HL-60 (cell line): Measurements from ENCODE around the gene COL20A1.

Source experiments
- DNase-seq, 2 experiments: peaks; one replicate each; pipeline ENCODE4 v3.0.0-alpha.2; 2010 to 2020; ENCODE audit warnings: low read depth in 1 of 2, low spot score in 1 of 2
- H3K27ac ChIP-seq: fragments of 250-450 bp; sonication (Bioruptor Pico); replicated peaks from 2 replicates; pipeline ENCODE4 v1.5.1; 2020; ENCODE audit warnings: mild to moderate bottlenecking, moderate library complexity
- H3K27me3 ChIP-seq: fragments of 250-450 bp; sonication (Bioruptor Pico); 2 replicates; pipeline ENCODE4 v1.5.1; 2021; ENCODE audit warnings: mild to moderate bottlenecking, moderate library complexity; ENCODE audit not compliant: insufficient read depth, poor library complexity, severe bottlenecking
- H3K4me3 ChIP-seq: replicated peaks from 2 replicates; pipeline ENCODE4 v1.5.1; 2011; ENCODE audit warnings: mild to moderate bottlenecking, control low read depth, low read length; ENCODE audit not compliant: insufficient read depth
- CTCF ChIP-seq: IDR thresholded peaks from one replicate; pipeline ENCODE4 v1.5.1; 2011; ENCODE audit warnings: low read length, control low read depth, inconsistent platforms; ENCODE audit not compliant: insufficient read depth
- GABPA ChIP-seq: IDR thresholded peaks from 2 replicates; pipeline ENCODE4 v1.6.1; 2012; ENCODE audit warnings: low read depth
- POLR2AphosphoS5 ChIP-seq: IDR thresholded peaks from 2 replicates; pipeline ENCODE4 v1.6.1; 2012; ENCODE audit warnings: low read depth
- REST ChIP-seq: IDR thresholded peaks from 2 replicates; pipeline ENCODE4 v1.6.1; 2012; ENCODE audit warnings: low read depth; ENCODE audit not compliant: insufficient replicate concordance
- SPI1 ChIP-seq: IDR thresholded peaks from 2 replicates; pipeline ENCODE4 v1.6.1; 2012; ENCODE audit warnings: low read depth, mild to moderate bottlenecking, borderline replicate concordance

The COL20A1 gene

GRCh38 chr20:63255931-63256704 lies 36.9 kb upstream of the COL20A1 start:
- no peak for DNase-seq
- Histone ChIP-seq H3K27me3 (peaks cover 67% of the 10 kb centered on the region), H3K27ac (no peak overlapping the region), H3K4me3 (no peak overlapping the region)
- TF ChIP-seq REST (no peak), GABPA (no peak), POLR2AphosphoS5 (no peak), SPI1 (no peak), CTCF (no peak)

GRCh38 chr20:63256954-63257353 lies 36.0 kb upstream of the COL20A1 start:
- Histone ChIP-seq H3K27me3 (peaks cover 68% of the 10 kb centered on the region), H3K4me3 (no peak overlapping the region), H3K27ac (no peak overlapping the region)
- TF ChIP-seq POLR2AphosphoS5 (no peak), CTCF (no peak), SPI1 (no peak), GABPA (no peak), REST (no peak)
- DNase-seq: no peak

- DNase-seq: no peak
- peaks cover 66% of the 10 kb centered on the region for H3K27me3 ChIP-seq
Measured at GRCh38 chr20:63257629-63258028, 35.4 kb upstream of the COL20A1 start.

More at GRCh38 chr20:63257629-63258028, 35.4 kb upstream of the COL20A1 start:
- Histone ChIP-seq H3K27ac (no peak overlapping the region), H3K4me3 (no peak overlapping the region)
- no peak for TF ChIP-seq SPI1
- no peak for TF ChIP-seq REST
- TF ChIP-seq CTCF: no peak
- no peak for TF ChIP-seq GABPA
- no peak for TF ChIP-seq POLR2AphosphoS5
